ENCODE data around the gene ANKRD49. TPM values are rescaled to one million over a fixed set of nuclear protein-coding genes. Genes with fewer than 3 reads are reported as not detected.

The ANKRD49 gene
- total and polyA plus RNA-seq, 2 of the 8 experiments (the other 6 are each of a cell fraction or from before 2014, with no cell fraction given) = 7.4 to 12.2 TPM

DNA sequence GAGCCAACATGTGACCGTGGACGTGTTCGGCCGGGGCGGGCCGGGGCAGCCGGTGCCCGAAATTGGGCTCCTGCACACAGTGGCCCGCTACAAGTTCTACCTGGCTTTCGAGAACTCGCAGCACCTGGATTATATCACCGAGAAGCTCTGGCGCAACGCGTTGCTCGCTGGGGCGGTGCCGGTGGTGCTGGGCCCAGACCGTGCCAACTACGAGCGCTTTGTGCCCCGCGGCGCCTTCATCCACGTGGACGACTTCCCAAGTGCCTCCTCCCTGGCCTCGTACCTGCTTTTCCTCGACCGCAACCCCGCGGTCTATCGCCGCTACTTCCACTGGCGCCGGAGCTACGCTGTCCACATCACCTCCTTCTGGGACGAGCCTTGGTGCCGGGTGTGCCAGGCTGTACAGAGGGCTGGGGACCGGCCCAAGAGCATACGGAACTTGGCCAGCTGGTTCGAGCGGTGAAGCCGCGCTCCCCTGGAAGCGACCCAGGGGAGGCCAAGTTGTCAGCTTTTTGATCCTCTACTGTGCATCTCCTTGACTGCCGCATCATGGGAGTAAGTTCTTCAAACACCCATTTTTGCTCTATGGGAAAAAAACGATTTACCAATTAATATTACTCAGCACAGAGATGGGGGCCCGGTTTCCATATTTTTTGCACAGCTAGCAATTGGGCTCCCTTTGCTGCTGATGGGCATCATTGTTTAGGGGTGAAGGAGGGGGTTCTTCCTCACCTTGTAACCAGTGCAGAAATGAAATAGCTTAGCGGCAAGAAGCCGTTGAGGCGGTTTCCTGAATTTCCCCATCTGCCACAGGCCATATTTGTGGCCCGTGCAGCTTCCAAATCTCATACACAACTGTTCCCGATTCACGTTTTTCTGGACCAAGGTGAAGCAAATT lies 51.7 kb downstream of the ANKRD49 start (continued):
- TF ChIP-seq, protein P1, sequence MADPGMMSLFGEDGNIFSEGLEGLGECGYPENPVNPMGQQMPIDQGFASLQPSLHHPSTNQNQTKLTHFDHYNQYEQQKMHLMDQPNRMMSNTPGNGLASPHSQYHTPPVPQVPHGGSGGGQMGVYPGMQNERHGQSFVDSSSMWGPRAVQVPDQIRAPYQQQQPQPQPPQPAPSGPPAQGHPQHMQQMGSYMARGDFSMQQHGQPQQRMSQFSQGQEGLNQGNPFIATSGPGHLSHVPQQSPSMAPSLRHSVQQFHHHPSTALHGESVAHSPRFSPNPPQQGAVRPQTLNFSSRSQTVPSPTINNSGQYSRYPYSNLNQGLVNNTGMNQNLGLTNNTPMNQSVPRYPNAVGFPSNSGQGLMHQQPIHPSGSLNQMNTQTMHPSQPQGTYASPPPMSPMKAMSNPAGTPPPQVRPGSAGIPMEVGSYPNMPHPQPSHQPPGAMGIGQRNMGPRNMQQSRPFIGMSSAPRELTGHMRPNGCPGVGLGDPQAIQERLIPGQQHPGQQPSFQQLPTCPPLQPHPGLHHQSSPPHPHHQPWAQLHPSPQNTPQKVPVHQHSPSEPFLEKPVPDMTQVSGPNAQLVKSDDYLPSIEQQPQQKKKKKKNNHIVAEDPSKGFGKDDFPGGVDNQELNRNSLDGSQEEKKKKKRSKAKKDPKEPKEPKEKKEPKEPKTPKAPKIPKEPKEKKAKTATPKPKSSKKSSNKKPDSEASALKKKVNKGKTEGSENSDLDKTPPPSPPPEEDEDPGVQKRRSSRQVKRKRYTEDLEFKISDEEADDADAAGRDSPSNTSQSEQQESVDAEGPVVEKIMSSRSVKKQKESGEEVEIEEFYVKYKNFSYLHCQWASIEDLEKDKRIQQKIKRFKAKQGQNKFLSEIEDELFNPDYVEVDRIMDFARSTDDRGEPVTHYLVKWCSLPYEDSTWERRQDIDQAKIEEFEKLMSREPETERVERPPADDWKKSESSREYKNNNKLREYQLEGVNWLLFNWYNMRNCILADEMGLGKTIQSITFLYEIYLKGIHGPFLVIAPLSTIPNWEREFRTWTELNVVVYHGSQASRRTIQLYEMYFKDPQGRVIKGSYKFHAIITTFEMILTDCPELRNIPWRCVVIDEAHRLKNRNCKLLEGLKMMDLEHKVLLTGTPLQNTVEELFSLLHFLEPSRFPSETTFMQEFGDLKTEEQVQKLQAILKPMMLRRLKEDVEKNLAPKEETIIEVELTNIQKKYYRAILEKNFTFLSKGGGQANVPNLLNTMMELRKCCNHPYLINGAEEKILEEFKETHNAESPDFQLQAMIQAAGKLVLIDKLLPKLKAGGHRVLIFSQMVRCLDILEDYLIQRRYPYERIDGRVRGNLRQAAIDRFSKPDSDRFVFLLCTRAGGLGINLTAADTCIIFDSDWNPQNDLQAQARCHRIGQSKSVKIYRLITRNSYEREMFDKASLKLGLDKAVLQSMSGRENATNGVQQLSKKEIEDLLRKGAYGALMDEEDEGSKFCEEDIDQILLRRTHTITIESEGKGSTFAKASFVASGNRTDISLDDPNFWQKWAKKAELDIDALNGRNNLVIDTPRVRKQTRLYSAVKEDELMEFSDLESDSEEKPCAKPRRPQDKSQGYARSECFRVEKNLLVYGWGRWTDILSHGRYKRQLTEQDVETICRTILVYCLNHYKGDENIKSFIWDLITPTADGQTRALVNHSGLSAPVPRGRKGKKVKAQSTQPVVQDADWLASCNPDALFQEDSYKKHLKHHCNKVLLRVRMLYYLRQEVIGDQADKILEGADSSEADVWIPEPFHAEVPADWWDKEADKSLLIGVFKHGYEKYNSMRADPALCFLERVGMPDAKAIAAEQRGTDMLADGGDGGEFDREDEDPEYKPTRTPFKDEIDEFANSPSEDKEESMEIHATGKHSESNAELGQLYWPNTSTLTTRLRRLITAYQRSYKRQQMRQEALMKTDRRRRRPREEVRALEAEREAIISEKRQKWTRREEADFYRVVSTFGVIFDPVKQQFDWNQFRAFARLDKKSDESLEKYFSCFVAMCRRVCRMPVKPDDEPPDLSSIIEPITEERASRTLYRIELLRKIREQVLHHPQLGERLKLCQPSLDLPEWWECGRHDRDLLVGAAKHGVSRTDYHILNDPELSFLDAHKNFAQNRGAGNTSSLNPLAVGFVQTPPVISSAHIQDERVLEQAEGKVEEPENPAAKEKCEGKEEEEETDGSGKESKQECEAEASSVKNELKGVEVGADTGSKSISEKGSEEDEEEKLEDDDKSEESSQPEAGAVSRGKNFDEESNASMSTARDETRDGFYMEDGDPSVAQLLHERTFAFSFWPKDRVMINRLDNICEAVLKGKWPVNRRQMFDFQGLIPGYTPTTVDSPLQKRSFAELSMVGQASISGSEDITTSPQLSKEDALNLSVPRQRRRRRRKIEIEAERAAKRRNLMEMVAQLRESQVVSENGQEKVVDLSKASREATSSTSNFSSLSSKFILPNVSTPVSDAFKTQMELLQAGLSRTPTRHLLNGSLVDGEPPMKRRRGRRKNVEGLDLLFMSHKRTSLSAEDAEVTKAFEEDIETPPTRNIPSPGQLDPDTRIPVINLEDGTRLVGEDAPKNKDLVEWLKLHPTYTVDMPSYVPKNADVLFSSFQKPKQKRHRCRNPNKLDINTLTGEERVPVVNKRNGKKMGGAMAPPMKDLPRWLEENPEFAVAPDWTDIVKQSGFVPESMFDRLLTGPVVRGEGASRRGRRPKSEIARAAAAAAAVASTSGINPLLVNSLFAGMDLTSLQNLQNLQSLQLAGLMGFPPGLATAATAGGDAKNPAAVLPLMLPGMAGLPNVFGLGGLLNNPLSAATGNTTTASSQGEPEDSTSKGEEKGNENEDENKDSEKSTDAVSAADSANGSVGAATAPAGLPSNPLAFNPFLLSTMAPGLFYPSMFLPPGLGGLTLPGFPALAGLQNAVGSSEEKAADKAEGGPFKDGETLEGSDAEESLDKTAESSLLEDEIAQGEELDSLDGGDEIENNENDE (IDR thresholded peaks at IDR 0.05; ENCODE audit: insufficient replicate concordance, low read length) = no peak
- TF ChIP-seq SIN3A (conservative IDR thresholded peaks at IDR 0.05 in 1 of 2, IDR thresholded peaks at IDR 0.05 in 1 of 2; ENCODE audit: low read depth in 1 of 2, low read length in 2 of 2) (no peak), POLR2AphosphoS5 (IDR thresholded peaks at IDR 0.05; ENCODE audit: low read depth, low read length) (no peak)
- TF ChIP-seq, protein P2, sequence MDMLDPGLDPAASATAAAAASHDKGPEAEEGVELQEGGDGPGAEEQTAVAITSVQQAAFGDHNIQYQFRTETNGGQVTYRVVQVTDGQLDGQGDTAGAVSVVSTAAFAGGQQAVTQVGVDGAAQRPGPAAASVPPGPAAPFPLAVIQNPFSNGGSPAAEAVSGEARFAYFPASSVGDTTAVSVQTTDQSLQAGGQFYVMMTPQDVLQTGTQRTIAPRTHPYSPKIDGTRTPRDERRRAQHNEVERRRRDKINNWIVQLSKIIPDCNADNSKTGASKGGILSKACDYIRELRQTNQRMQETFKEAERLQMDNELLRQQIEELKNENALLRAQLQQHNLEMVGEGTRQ (IDR thresholded peaks at IDR 0.05; ENCODE audit: low read length) = 0 out of 2 replicates have a peak, but pooled peaks have one; percentile 12
- TF ChIP-seq, protein P3, sequence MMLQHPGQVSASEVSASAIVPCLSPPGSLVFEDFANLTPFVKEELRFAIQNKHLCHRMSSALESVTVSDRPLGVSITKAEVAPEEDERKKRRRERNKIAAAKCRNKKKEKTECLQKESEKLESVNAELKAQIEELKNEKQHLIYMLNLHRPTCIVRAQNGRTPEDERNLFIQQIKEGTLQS (IDR thresholded peaks at IDR 0.05; ENCODE audit: insufficient read depth, low read depth, low read length) = no peak

Data from H1 (cell line).